GM18867 (cell line): ENCODE data around the gene PPP2R5C.

Experiments used
- ATAC-seq: cut with Tn5 transposase; IDR thresholded peaks from one replicate; pipeline ENCODE4 v1.9.1; 2021; ENCODE audit warnings: mild to moderate bottlenecking, moderate library complexity; ENCODE audit not compliant: unreplicated experiment

The PPP2R5C gene

DNA sequence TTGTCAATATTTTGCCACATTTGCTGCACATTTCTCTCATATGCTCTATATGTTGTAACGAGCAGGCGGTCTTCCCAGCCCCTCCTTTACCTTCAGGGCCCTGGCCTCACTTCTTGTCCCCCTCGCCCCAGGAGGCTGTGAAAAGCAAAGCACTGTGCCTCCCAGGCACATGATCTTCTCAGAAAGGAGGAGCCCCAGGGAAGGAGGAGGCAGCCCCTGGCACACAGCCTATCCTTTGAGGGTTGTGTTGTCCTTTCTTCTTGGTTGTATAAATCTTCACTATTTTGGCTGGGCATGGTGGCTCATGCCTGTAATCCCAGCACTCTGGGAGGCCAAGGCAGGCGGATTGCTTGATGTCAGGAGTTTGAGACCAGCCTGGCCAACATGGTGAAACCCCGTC lies 77.0 kb downstream of the PPP2R5C start:
- no peak for ATAC-seq

- peak; percentile 45 for ATAC-seq
Measured at GRCh38 chr14:101839236-101839635, 77.7 kb downstream of the PPP2R5C start.

GRCh38 chr14:101839661-101840060 lies 78.2 kb downstream of the PPP2R5C start:
- ATAC-seq: no peak

DNA sequence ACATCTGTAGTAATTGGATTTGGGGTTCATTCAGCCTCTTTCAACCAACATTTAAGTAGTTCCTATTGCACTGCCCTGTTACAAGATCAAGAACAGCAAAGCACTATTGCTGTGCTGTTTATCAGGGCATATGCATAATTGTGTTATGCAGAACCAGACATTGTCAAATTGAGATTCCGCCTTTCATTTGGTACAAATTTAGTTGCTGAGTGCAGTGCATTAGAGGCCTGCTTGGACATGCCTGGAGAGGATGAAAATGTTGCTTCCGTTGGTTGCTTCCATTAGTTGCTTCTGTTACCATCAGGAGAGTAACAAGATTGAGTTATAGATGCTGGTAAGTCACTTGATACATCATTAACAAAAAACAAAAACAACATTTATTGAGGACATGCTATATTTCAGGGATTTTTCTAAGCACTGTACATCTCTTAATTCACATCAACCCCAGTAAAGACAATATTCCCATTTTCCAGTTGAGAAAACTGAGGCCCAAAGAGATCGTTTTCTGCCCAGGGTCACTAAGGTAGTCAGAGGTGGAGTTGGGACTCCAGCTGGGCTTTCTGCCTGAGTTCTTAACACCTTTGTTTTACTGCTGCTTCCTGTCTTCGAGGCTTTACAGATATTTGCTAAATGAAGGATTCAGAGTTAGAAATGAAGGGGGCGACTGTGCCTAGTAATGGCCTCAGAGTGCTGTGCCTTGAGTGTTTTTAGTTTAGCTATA lies 79.3 kb downstream of the PPP2R5C start:
- ATAC-seq: no peak

DNA sequence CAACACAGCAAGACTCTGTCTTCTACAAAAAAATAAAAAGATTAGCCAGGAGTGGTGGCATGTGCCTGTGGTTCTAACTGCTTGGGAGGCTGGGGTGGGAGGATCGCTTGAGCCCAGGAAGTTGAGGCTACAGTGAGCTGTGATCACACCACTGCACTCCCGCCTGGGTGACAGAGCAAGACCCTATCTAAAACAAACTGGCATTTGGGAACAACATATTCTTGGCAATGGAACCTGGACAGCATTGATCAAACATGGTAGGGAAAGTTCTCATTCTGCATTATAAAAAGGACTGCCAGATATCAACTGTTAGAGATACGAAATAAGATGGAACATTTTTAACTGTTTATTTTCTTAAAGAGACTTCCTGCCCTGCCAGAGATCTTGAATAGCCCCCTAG lies 81.5 kb downstream of the PPP2R5C start:
- no peak for ATAC-seq

GRCh38 chr14:101843665-101844064 lies 82.2 kb downstream of the PPP2R5C start:
- peak; percentile 60 for ATAC-seq

GRCh38 chr14:101844219-101844618 lies 82.7 kb downstream of the PPP2R5C start:
- no peak for ATAC-seq

- ATAC-seq: no peak
Measured at GRCh38 chr14:101844751-101845150, 83.2 kb downstream of the PPP2R5C start.

DNA sequence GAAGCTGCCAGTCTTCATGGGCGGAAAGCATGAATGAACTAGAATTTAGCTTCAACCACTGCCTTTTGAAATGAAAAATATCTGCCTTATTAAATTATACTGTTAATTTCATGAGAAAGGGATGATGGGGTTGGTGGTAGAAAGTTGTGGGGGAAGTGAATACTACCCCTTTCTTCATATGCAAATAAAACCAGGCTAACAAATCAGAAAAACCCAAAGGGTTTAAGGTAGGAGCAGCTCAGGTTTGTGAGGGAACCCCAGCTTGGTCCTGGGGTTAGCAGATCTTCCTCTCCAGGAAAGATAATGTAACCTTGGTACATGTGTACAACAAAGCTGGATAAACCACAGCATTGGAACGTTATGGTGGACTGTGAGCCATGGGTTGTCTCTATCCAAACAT lies 84.0 kb downstream of the PPP2R5C start:
- ATAC-seq: no peak

DNA sequence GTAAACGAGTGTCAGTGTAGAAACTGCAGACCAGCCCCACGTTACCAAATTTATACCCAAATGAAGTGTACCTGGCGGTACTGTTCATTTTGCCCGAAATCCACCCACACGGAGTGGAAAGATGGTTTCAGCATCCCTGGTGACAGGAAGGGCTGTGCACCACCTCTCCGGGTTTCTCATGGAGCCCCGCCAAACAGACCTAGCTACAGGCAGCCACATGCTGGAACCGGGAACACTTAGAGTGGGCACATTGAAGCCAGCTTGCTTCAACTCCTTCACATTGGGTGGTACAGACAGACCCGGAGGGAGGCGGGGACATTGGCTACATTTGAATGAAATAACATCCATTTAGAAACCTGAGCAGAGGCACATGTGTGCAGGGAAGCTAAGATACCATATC lies 84.4 kb downstream of the PPP2R5C start:
- ATAC-seq: no peak

DNA sequence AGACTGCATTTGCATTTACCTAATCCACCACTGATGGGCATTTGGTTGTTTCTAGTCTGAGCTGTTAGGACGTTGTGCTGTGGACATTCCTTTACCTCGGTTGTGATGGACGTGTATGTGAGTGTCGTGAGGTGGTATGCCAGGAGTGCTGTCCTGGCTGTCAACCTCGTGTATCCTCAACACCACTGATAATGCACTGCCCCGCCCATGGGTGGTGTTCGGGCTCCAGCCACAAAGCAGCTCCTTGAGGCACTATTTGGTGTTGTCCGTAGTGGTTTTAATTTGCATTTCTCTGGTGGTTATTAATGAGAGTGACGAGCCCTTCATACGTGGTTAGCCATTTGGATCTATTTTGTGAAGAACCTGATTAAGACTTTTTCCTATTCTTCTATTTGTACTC lies 87.6 kb downstream of the PPP2R5C start:
- ATAC-seq: peak; percentile 74

DNA sequence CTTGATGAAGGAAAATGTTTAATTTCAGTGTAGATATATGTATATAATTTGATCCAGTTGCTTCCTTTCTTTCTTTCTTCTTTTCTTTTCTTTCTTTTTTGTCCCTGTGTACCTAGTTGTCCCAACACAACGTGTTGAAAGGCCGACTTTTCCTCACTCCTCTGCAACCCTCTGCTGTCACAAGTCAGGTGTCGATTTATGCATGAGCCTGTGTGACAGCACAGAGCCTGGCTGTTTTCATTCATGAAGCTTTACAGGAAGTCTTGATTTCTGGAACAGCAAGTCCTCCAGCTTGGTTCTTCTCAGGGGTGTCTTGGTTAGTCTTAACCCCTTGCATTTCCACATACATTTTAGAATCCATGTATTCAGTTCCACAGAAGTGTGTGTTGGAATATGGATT lies 88.1 kb downstream of the PPP2R5C start:
- no peak for ATAC-seq

GRCh38 chr14:101851183-101851582 lies 89.7 kb downstream of the PPP2R5C start:
- no peak for ATAC-seq

DNA sequence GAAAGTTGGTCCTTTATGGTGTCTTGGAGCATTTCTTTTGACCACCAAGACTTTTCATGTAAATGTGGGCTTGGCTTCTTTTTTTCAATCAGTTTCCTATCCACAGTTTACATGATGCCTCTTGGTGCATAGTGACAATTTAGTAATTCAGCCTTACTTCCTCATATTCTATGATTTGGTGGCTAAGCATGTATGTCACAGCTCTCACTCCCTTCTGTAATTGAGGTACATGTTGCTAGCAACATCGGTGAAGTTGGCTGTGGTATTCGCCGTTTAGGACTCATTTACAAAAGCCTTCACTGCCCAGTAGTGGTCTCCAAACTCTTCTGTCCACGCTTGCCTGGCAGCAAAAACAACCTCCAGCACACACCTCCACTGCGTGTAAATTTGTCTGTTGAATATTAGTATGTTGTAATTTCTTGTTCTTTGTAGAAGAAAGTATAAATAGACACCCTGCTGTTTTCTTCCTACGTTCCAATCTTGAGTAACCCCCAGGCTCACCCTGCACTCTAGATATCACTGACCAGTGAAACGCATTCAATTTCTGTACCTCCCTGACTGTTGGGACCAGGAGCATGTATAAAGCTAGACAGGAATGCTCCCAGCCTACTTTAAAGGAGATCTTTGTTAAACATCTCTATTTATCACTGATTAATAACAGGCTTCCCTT lies 90.4 kb downstream of the PPP2R5C start:
- ATAC-seq: no peak

- ATAC-seq: no peak
Measured at GRCh38 chr14:101852785-101853184, 91.3 kb downstream of the PPP2R5C start.

GRCh38 chr14:101853455-101854018 lies 92.0 kb downstream of the PPP2R5C start:
- no peak for ATAC-seq

- ATAC-seq: no peak
Measured at GRCh38 chr14:101854366-101854765, 92.9 kb downstream of the PPP2R5C start.

DNA sequence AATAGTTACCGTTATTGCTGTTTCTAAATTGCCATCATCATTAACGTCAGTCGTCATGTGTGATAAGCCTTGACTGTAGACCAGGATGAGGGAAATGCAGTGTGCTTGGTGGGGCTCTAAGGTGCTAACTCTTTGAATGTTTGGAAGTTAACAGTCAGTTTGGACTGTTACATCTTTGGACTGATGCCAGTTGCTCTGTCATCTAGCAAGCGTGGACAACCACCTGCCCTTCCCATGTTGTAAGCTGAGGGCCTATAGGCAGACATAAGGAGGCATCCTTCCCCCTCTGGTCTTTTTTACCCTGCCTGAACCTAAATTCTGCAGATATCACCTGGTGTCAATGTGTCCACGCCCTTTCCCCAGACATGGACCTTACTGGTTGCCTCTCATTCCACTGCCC lies 94.4 kb downstream of the PPP2R5C start:
- no peak for ATAC-seq

DNA sequence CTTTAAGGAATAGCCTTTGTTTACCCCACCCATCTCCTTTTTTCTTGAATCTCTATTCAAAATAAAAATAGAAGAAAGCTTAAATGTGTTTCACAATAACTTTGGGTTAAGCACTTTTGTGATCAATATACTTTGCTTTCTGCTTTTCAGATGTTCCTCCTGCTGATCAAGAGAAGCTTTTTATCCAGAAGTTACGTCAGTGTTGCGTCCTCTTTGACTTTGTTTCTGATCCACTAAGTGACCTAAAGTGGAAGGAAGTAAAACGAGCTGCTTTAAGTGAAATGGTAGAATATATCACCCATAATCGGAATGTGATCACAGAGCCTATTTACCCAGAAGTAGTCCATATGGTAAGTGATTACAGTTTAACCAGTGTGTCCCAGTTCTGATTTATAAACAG lies 95.0 kb downstream of the PPP2R5C start:
- no peak for ATAC-seq

GRCh38 chr14:101857226-101857625 lies 95.7 kb downstream of the PPP2R5C start:
- ATAC-seq: no peak

DNA sequence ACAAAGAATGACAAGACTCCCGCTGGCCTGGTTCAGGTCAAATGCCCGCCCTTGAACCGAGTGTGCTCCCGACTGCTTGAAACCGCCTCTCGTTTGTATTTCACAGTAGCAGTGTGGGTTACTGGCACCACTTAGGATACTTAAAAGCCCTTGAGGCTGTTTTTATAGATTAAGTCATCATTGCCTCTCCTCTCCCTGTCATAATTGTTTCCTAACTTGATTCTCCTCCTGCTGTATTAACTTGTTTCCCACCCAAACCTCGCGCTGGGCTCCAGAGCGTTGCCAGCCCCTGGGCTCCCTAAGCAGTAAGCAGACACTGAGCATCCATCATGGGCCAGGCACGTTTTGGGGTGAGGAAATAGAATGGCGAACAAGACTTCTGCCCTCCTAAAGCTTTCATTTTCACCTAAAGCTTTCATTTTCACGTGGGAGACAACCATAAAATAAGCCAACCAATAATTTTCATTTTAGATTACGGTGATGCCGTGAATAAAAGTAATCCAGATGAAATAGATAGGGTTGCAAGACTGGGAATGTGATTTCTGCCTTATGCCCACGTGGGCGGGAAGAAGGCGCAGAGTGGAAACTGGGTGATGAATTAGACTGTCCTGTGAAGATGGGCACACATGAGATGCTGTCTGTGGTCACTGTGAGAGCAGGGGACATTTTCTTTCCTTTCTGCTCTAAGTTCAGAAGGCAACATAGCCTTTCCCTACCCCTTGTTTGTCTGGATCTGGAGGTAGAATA lies 97.5 kb downstream of the PPP2R5C start:
- ATAC-seq: no peak

DNA sequence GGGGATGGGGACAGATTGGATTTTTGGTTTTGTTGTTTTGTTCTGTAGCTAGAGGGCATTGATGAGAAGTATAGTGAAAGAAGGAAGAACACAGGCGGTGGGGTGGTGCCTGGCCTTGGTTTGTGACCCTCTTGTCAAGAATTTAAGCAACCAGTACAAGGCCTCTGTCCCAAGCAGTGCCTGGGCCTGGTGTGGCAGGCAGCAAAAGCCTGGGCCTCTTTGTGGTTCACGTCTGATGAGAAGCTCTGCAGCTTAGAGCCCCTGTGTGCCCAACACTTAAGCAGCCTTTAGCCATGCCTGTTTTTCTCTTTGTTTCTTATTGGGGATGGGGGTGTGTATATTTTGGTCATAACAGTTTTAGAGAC lies 98.0 kb downstream of the PPP2R5C start:
- no peak for ATAC-seq
